ENCODE measurements around the gene MID1. TPM values are rescaled to one million over a fixed set of nuclear protein-coding genes. Genes with fewer than 3 reads are reported as not detected.

MID1 gene
- total and polyA plus RNA-seq, 9 of the 15 experiments (the other 6 are each of a cell fraction or from before 2014, with no cell fraction given): 0.07 to 0.54 (median 0.33) TPM

DNA sequence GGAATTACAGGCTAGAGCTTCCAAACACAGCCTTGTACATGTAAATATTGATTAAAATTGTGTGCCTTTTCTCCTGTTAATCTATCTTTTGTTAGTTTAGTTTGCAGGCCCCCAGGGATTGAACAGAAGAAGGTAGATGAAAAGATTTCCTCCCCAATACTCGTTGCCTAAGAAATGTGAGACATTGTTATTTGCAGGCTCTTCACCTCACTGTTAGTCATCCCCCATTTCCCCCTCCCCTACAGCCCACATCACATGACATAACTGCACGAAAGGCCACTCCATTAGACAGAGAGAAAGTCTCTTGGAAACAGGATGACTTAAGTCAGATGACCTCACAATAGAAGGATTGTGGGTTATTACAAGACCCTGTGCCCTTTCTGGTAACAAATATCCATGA lies 13.3 kb upstream of the MID1 start:
- 0% methylated on average over 2 of the region's 2 CpGs for WGBS (ENCODE audit: insufficient coverage, low coverage, missing lambda C conversion rate)
- in situ Hi-C loops (cut with MboI): no loop called here
- H2AFZ ChIP-seq (ENCODE audit: low read depth, low read length): no peak overlapping the region

More for the DNA sequence above, 13.3 kb upstream of the MID1 start:
- Histone ChIP-seq H3K27ac (ENCODE audit: extremely low read depth, low read depth, low read length) (no peak overlapping the region), H3K9me1 (ENCODE audit: control insufficient read depth, insufficient read depth, low read length) (no peaks in the 10 kb centered on the region), H3K4me2 (ENCODE audit: insufficient read depth, low read length) (no peak overlapping the region), H3K9me3 (replicated peaks; ENCODE audit: control insufficient read depth, insufficient read depth, low read depth, low read length) (no peaks in the 10 kb centered on the region), H3K27me3 (ENCODE audit: control insufficient read depth in 2 of 2, insufficient read depth in 2 of 2, low read length in 2 of 2) (no peaks in the 10 kb centered on the region), H4K20me1 (replicated peaks; ENCODE audit: control insufficient read depth, insufficient read depth, low read length) (no peaks in the 10 kb centered on the region), H3K36me3 (ENCODE audit: control insufficient read depth, insufficient read depth, low read length) (no peaks in the 10 kb centered on the region), H3K9ac (ENCODE audit: insufficient read depth in 1 of 2, low read depth in 2 of 2, low read length in 2 of 2) (no peak overlapping the region), H3K4me3 (no peak overlapping the region), H3K79me2 (ENCODE audit: control insufficient read depth, insufficient read depth, low read length) (no peaks in the 10 kb centered on the region), H3K4me1 (replicated peaks in 1 of 2; ENCODE audit: control insufficient read depth in 2 of 2, insufficient read depth in 2 of 2, low read length in 2 of 2) (no peaks in the 10 kb centered on the region)
- CTCF ChIA-PET (ENCODE audit: low intra/inter-chr PET ratio): no interaction called here
- no TSS peak for BruUV-seq (replicated peaks)
- no peak for FAIRE-seq
- intact Hi-C loops (cut with micrococcal nuclease): loop anchor here (10.0 kb wide), 1 partner anchor 499 kb away; no protein-coding TSS in a partner anchor
- TF ChIP-seq TOE1 (IDR thresholded peaks at IDR 0.05; ENCODE audit: borderline replicate concordance) (peak; percentile 32; the same call in 1 of the 2 replicates), TOE1 (CRISPR knock-in tag; IDR thresholded peaks at IDR 0.05; ENCODE audit: borderline replicate concordance, low read depth) (no peak), SMARCB1 (IDR thresholded peaks at IDR 0.05; ENCODE audit: insufficient read length, low read depth) (no peak), RAD51 (IDR thresholded peaks at IDR 0.05; ENCODE audit: borderline replicate concordance, low read depth) (0 out of 2 replicates have a peak, but pooled peaks have one; percentile 18), FOSL1 (tag; conservative IDR thresholded peaks at IDR 0.05) (peak; percentile 80)
- TF ChIP-seq, protein P1, sequence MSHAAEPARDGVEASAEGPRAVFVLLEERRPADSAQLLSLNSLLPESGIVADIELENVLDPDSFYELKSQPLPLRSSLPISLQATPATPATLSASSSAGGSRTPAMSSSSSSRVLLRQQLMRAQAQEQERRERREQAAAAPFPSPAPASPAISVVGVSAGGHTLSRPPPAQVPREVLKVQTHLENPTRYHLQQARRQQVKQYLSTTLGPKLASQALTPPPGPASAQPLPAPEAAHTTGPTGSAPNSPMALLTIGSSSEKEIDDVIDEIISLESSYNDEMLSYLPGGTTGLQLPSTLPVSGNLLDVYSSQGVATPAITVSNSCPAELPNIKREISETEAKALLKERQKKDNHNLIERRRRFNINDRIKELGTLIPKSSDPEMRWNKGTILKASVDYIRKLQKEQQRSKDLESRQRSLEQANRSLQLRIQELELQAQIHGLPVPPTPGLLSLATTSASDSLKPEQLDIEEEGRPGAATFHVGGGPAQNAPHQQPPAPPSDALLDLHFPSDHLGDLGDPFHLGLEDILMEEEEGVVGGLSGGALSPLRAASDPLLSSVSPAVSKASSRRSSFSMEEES (CRISPR knock-in tag; IDR thresholded peaks at IDR 0.05): peak; percentile 61
- TF ChIP-seq, protein P2, sequence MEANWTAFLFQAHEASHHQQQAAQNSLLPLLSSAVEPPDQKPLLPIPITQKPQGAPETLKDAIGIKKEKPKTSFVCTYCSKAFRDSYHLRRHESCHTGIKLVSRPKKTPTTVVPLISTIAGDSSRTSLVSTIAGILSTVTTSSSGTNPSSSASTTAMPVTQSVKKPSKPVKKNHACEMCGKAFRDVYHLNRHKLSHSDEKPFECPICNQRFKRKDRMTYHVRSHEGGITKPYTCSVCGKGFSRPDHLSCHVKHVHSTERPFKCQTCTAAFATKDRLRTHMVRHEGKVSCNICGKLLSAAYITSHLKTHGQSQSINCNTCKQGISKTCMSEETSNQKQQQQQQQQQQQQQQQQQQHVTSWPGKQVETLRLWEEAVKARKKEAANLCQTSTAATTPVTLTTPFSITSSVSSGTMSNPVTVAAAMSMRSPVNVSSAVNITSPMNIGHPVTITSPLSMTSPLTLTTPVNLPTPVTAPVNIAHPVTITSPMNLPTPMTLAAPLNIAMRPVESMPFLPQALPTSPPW (CRISPR knock-in tag; IDR thresholded peaks at IDR 0.05): peak; percentile 90
- TF ChIP-seq, protein P3, sequence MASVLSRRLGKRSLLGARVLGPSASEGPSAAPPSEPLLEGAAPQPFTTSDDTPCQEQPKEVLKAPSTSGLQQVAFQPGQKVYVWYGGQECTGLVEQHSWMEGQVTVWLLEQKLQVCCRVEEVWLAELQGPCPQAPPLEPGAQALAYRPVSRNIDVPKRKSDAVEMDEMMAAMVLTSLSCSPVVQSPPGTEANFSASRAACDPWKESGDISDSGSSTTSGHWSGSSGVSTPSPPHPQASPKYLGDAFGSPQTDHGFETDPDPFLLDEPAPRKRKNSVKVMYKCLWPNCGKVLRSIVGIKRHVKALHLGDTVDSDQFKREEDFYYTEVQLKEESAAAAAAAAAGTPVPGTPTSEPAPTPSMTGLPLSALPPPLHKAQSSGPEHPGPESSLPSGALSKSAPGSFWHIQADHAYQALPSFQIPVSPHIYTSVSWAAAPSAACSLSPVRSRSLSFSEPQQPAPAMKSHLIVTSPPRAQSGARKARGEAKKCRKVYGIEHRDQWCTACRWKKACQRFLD (CRISPR knock-in tag; IDR thresholded peaks at IDR 0.05): no peak
- TF ChIP-seq, protein P4, sequence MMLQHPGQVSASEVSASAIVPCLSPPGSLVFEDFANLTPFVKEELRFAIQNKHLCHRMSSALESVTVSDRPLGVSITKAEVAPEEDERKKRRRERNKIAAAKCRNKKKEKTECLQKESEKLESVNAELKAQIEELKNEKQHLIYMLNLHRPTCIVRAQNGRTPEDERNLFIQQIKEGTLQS (IDR thresholded peaks at IDR 0.05): 0 out of 2 replicates have a peak, but pooled peaks have one; percentile 45
- TF ChIP-seq, protein P4 (CRISPR knock-in tag; conservative IDR thresholded peaks at IDR 0.05): no peak
- ATAC-seq: no peak
- DNase-seq (ENCODE audit: extremely low read depth in 1 of 4, low spot score in 3 of 4): peak in 2 of 4 experiments; percentile 4 to 6
- POLR2A ChIA-PET: no interaction called here
